ENCODE measurements around the gene EHD3.

GRCh38 chr2:31269087-31269486, 35.1 kb downstream of the EHD3 start:
- TF ChIP-seq CTCF (IDR thresholded peaks at IDR 0.05) (no peak), POLR2A (IDR thresholded peaks at IDR 0.05) (no peak)
